Left ventricle myocardium inferior (tissue), 1 donor: ENCODE results near the gene SPATA9. TPM values are rescaled to one million over a fixed set of nuclear protein-coding genes. Genes with fewer than 3 reads are reported as not detected.
"Not testable (repeated sequence)": the region's sequence is repeated elsewhere in the genome, so short reads cannot be mapped to it uniquely, and the experiment has no call there.

Experiments used
- DNase-seq: peaks from one replicate; pipeline ENCODE4 v3.0.0-alpha.2; 2020
- H3K27ac ChIP-seq: fragments of 200-600 bp; replicated peaks from 2 replicates; pipeline ENCODE4 v1.8.0; 2021
- H3K27me3 ChIP-seq: fragments of 200-600 bp; 2 replicates; pipeline ENCODE4 v1.8.0; 2021; ENCODE audit warnings: low read depth
- H3K36me3 ChIP-seq: fragments of 200-600 bp; 2 replicates; pipeline ENCODE4 v1.8.0; 2021
- H3K4me1 ChIP-seq: fragments of 200-600 bp; 2 replicates; pipeline ENCODE4 v1.8.0; 2021
- H3K4me3 ChIP-seq: fragments of 200-600 bp; 2 replicates; pipeline ENCODE4 v1.8.0; 2021; ENCODE audit warnings: mild to moderate bottlenecking, moderate library complexity
- H3K9me3 ChIP-seq: fragments of 200-600 bp; replicated peaks from 2 replicates; pipeline ENCODE4 v1.8.0; 2021
- intact Hi-C: fragments of 100-400 bp; cut with micrococcal nuclease; formaldehyde crosslinking; loops from one replicate; pipeline ENCODE4 v1.11.0; 2022
- total RNA-seq: library from RNA; stranded (reverse); fragmentation: NEBNext Ultra II Directional; extraction: Animal tissue kit (Norgen Biotek cat#: 25700); gene quantifications from one replicate; pipeline ENCODE4 v1.2.1, GENCODE V29; 2021
- TF ChIP-seq, protein P1 (sequence below): fragments of 200-600 bp; IDR thresholded peaks from 2 replicates; pipeline ENCODE4 v1.8.0; 2021; ENCODE audit warnings: antibody characterized with exemption, mild to moderate bottlenecking, borderline replicate concordance
- donor health status: DM: no; HTN: yes; CAD: no; lungs with severe emphysema.

SPATA9 gene
- total RNA-seq, 1 donor from 2014 or later: not detected

DNA sequence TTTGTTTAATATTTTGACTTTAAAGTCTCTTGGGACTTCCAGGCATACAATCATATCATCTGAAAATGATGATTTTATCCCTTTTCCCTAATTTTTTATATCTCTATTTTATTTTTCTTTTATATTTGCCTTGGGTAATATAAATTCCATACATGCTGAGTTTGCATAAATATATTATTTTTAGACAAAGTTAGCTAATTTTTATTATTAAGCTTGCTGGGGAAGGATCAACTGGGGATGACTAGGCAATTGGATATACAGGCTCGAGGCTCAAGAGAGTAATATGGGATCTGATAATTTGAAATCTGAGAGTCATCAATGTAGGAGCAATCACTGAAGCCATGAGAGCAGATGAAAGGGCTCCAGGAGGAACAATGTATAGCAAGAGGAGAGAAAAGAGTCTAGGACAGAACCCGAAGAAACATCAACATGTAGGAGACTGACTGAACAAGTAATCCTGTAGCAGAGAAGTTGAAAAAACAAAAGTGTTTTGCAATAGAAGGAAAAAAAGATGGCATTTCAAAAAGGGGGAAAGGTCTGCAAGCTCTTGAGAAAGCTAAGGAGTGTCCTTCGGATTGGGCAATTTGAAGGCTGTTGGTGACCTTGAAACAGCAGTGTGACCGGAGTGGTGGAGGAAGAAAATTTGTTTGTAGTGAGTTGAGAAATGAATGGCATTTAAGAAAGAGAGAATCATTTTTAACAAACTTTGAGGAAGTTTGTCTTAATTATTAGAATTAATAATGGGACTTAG is 31.3 kb upstream of the SPATA9 start:
- Histone ChIP-seq H3K36me3 (no peaks in the 10 kb centered on the region), H3K27ac (no peak overlapping the region), H3K4me1 (peaks cover 14% of the 10 kb centered on the region), H3K27me3 (no peaks in the 10 kb centered on the region), H3K9me3 (no peaks in the 10 kb centered on the region), H3K4me3 (no peak overlapping the region)
- TF ChIP-seq, protein P1, sequence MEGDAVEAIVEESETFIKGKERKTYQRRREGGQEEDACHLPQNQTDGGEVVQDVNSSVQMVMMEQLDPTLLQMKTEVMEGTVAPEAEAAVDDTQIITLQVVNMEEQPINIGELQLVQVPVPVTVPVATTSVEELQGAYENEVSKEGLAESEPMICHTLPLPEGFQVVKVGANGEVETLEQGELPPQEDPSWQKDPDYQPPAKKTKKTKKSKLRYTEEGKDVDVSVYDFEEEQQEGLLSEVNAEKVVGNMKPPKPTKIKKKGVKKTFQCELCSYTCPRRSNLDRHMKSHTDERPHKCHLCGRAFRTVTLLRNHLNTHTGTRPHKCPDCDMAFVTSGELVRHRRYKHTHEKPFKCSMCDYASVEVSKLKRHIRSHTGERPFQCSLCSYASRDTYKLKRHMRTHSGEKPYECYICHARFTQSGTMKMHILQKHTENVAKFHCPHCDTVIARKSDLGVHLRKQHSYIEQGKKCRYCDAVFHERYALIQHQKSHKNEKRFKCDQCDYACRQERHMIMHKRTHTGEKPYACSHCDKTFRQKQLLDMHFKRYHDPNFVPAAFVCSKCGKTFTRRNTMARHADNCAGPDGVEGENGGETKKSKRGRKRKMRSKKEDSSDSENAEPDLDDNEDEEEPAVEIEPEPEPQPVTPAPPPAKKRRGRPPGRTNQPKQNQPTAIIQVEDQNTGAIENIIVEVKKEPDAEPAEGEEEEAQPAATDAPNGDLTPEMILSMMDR: no peak
- intact Hi-C loops: no loop called here
- DNase-seq: no peak

DNA sequence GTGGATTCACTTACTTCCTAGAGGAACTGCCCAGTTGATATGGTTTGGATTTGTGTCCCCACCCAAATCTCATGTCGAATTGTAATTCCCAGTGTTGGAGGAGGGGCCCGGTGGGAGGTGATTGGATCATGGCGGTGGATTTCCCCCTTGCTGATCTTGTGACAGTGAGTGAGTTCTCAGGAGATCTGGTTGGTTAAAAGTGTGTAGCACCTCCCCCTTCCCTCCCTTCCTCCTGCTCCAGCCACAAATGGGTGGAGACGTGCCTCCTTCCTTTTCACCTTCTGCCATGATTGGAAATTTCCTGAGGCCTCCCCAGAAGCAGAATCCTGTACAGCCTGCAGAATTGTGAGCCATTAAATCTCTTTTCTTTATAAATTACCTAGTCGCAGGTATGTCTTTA is 30.5 kb upstream of the SPATA9 start:
- H3K27me3 ChIP-seq, DNase-seq, intact Hi-C loops, H3K9me3 ChIP-seq, H3K36me3 ChIP-seq, H3K4me3 ChIP-seq, H3K27ac ChIP-seq: not testable (repeated sequence)
- peaks cover 14% of the 10 kb centered on the region for H3K4me1 ChIP-seq

DNA sequence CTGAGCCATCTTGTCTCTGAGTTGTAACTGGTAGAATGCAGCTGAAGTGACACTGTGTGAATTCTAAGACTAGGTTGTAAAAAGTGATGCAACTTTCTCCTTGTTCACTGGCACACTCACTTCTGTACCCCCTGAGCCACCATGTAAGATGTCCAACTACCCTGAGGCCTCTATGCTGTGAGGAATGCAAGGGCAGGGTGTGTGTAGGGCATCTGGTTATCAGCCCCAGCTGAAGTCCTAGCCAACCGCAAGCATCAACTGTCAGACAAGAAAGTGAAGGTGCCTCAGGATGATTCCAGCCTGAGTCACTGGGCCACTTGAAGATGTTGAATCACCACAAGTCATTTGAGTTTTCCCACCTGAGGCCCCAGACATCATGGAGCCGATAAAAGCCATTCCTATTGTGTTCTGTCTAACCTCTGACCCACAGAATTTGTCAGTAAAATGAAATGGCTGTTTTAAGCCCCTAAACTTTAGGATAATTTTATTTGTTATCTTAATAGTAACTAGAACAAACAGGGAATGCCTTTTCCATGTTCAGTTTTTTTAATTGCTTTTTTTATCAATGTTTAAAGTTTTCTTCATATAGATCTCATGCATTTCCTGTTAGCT is 29.7 kb upstream of the SPATA9 start:
- no peaks in the 10 kb centered on the region for H3K9me3 ChIP-seq
- no peaks in the 10 kb centered on the region for H3K36me3 ChIP-seq
- peaks cover 14% of the 10 kb centered on the region for H3K4me1 ChIP-seq
- no peak for DNase-seq
- no peak overlapping the region for H3K4me3 ChIP-seq
- no peak overlapping the region for H3K27ac ChIP-seq
- no peaks in the 10 kb centered on the region for H3K27me3 ChIP-seq
- TF ChIP-seq, protein P1: no peak
- intact Hi-C loops: no loop called here

DNA sequence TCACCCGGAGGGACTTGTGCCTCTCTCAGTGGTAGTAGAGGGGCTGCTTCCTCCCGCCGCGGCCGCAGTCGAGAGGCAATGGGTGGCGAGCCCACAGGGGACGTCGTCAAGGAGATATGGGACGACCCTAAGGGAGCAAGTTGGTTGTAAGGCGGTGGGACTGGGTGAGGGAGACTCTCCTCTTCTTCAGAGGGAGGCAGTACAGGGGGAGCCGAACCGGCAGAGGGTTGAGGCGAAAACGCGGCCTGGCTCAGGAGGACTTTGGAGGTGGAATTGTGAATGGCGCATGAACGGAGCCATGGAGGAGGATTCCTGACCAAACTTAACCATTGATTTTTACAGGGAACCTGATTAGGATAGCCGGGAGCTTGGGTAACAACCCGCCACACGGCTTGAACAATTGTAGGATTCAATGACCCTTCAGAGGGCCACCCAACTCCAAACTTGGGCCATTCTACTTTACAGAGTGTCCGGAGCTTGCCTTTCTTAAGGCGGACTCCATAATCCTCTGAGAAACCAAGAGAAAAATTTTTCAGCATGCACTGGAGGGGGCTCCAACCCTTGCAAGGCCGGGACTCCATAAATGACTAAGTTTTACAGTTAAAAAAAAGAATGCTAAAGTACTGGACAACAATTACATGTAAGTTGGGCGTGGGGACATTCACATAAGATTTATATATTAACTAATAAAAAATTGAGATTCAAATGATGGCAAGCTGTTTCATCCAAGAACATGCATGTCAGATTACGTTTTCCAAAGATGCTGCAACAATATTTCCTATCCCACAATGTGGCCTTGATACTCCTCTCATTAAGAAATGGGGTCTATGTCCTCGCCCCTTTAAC is 28.9 kb upstream of the SPATA9 start:
- H3K27ac ChIP-seq: no peak overlapping the region
- TF ChIP-seq, protein P1: no peak
- H3K36me3 ChIP-seq: no peaks in the 10 kb centered on the region
- H3K4me1 ChIP-seq: peaks cover 14% of the 10 kb centered on the region
- no peaks in the 10 kb centered on the region for H3K27me3 ChIP-seq
- intact Hi-C loops: no loop called here
- no peak overlapping the region for H3K4me3 ChIP-seq
- H3K9me3 ChIP-seq: no peaks in the 10 kb centered on the region
- no peak for DNase-seq

DNA sequence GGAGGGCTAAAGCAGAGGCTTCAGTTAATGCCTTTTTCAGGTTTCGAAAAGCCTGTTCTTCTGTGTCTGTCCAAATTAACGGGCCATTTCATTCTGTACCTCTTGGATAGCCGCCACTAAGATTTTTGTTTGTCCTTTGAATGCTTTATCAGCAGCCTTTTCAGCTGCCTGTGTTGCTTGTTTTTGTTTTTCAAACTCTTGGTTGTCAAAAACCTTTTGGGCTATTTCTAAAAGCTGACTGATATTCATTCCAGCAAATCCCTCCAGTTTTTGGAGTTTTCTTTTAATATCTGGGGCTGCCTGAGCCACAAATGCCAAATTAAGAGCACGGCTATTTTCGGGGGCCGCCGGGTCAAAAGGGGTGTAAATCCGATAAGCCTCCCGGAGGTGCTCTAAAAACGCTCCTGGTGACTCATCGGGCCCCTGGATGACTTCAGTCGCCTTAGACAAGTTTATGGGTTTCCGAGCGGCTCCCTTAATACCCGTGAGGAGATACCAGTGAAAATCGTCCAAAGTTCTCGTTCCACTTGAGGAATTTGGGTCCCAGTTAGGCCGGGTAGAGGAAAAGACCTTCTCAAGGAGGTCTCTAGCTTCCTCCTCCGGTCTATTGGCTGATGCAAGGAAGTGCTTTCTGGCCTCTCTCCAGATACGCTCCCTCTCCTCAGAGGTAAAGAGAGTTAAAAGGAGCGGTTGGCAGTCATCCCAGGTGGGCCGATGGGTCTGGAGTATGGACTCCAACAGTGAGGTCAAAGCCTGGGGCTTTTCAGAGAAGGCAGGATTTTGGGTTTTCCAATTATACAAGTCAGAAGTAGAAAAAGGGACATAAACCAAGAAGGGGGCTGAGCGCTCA is 28.1 kb upstream of the SPATA9 start:
- intact Hi-C loops, H3K9me3 ChIP-seq, DNase-seq, H3K27me3 ChIP-seq, H3K36me3 ChIP-seq: not testable (repeated sequence)
- Histone ChIP-seq H3K4me3 (peak overlapping the region; percentile 49), H3K27ac (peak overlapping the region; percentile 27), H3K4me1 (peaks cover 14% of the 10 kb centered on the region)
